Gastroesophageal sphincter (tissue), 3 donors: Measurements from ENCODE around the gene MYOM3.

Source experiments
- CTCF ChIP-seq, 4 experiments: fragments of 200-600 bp in 2 of 4; fragments of 450-650 bp in 2 of 4; sonication (generic) in 1 of 4; IDR thresholded peaks; one replicate each; pipeline ENCODE4 v1.5.1; 2017 to 2019; ENCODE audit warnings: antibody characterized with exemption in 4 of 4, mild to moderate bottlenecking in 2 of 4, moderate library complexity in 2 of 4
- EP300 ChIP-seq: sonication (generic); formaldehyde crosslinking; IDR thresholded peaks from one replicate; pipeline ENCODE4 v1.6.1; 2017; ENCODE audit warnings: antibody characterized with exemption, mild to moderate bottlenecking
- POLR2A ChIP-seq, 2 donors: fragments of 450-650 bp; IDR thresholded peaks; one replicate each; pipeline ENCODE4 v1.6.1; 2017; ENCODE audit warnings: antibody characterized with exemption in 2 of 2, mild to moderate bottlenecking in 2 of 2, moderate library complexity in 1 of 2
- POLR2AphosphoS5 ChIP-seq: sonication (generic); formaldehyde crosslinking; IDR thresholded peaks from one replicate; pipeline ENCODE4 v1.6.1; 2017; ENCODE audit warnings: antibody characterized with exemption

GRCh38 chr1:24093732-24094131 lies 18.2 kb downstream of the MYOM3 start:
- TF ChIP-seq POLR2A (IDR thresholded peaks at IDR 0.05) (no peak), CTCF (IDR thresholded peaks at IDR 0.05) (no peak), POLR2AphosphoS5 (no peak), EP300 (no peak)
